Activated CD4-positive, alpha-beta T cell treated with anti-CD3 and anti-CD28 coated beads, Interleukin-2, amount 10 ng/mL, durations not matched to agents 7 days and 5 days (primary cell): ENCODE data around the gene DIAPH1. TPM values are rescaled to one million over a fixed set of nuclear protein-coding genes. Genes with fewer than 3 reads are reported as not detected.

ENCODE experiments used
- CTCF ChIA-PET: fragments of 350-600 bp; sonication (Branson Sonifier 250); formaldehyde crosslinking; loops from one replicate; lab custom pipeline; 2021; ENCODE audit warnings: antibody characterized with exemption; lab: Charles Lee
- POLR2A ChIA-PET: fragments of 350-600 bp; sonication (Branson Sonifier 250); formaldehyde crosslinking; loops from one replicate; lab custom pipeline; 2021; ENCODE audit warnings: antibody characterized with exemption; lab: Charles Lee
- DNase-seq: peaks from one replicate; pipeline ENCODE4 v3.0.0-alpha.2; 2020
- H3K27ac Mint-ChIP-seq: one replicate; pipeline ENCODE4 v1.8.0; 2021; ENCODE audit warnings: mild to moderate bottlenecking, moderate library complexity, mixed read lengths
- H3K27me3 Mint-ChIP-seq: one replicate; pipeline ENCODE4 v1.8.0; 2021; ENCODE audit warnings: mixed read lengths
- H3K36me3 Mint-ChIP-seq: one replicate; pipeline ENCODE4 v1.8.0; 2021; ENCODE audit warnings: low read depth, mixed read lengths
- H3K4me1 Mint-ChIP-seq: one replicate; pipeline ENCODE4 v1.8.0; 2021; ENCODE audit warnings: mixed read lengths
- H3K4me3 Mint-ChIP-seq: one replicate; pipeline ENCODE4 v1.8.0; 2021; ENCODE audit warnings: mild to moderate bottlenecking, moderate library complexity, mixed read lengths
- H3K9me3 Mint-ChIP-seq: one replicate; pipeline ENCODE4 v1.8.0; 2021; ENCODE audit warnings: mixed read lengths
- total RNA-seq, 2 experiments: library from RNA; stranded (reverse); gene quantifications; one replicate each; pipeline ENCODE4 v1.2.3, GENCODE V29; 2021

The DIAPH1 gene
- total RNA-seq, 2 experiments from 2014 or later, result 297 to 302 TPM

DNA sequence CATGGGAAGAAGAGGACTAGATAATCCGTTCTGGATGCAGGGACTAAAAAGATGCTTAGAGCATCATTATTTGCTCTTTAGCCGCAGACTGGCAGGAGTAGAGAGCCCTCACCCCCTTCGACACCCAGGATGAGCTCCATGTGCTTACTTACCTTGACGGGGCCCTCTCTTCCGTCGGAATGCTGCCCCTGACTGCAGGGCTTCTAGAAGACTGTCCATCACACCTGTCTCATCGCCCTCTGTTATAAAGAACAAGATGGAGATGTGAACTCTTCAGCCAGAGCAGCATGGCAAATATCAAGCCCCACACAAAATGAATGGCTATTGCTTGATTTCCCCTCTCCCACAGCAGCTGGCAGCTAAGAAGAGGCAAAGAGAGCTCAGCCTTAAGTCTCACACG is 94.8 kb downstream of the DIAPH1 start:
- Mint-ChIP-seq H3K27me3 (no peaks in the 10 kb centered on the region), H3K4me3 (no peak overlapping the region), H3K36me3 (peaks cover 91% of the 10 kb centered on the region), H3K27ac (no peak overlapping the region), H3K9me3 (no peaks in the 10 kb centered on the region), H3K4me1 (peaks cover 22% of the 10 kb centered on the region)
- POLR2A ChIA-PET, result no interaction called here
- CTCF ChIA-PET, result interaction anchor here (1.0 to 4.5 kb wide), 15 partner anchors 8 to 121 kb away, joined by 3 to 28 read pairs (median 4); partner anchors contain the start of genes PCDHGA10 and PCDHGA11
- no peak for DNase-seq

DNA sequence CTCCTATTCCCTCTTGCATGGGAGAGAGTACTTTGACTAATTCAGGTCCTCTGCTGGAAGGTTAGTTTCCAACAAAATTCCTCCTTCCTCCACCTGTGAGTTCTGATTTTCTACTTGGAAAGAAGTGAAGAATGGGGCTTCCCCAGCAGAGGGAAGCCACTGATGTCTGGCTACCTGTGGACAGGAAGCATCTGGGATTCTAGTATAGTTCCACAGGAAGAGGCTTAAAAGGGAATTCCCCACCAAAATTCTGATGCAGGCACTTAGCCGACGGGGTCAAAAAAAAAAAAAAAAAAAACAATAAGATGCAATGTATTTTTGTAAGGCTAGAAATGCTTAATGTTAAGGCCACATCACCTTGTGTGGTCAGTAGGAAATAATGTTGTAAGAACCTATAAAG is 96.5 kb downstream of the DIAPH1 start:
- POLR2A ChIA-PET, result interaction anchor here (0.6 kb wide), 1 partner anchor 102 kb away, joined by 5 read pairs; no protein-coding TSS in a partner anchor
- H3K4me1 Mint-ChIP-seq, result peaks cover 22% of the 10 kb centered on the region
- no peaks in the 10 kb centered on the region for H3K27me3 Mint-ChIP-seq
- no peak overlapping the region for H3K4me3 Mint-ChIP-seq
- H3K36me3 Mint-ChIP-seq, result peaks cover 88% of the 10 kb centered on the region
- no peaks in the 10 kb centered on the region for H3K9me3 Mint-ChIP-seq
- CTCF ChIA-PET, result interaction anchor here (1.2 to 4.5 kb wide), 7 partner anchors 9 to 194 kb away, joined by 4 to 28 read pairs (median 6); partner anchors contain the start of genes PCDHGA10 and PCDHGB7
- no peak overlapping the region for H3K27ac Mint-ChIP-seq
- no peak for DNase-seq

DNA sequence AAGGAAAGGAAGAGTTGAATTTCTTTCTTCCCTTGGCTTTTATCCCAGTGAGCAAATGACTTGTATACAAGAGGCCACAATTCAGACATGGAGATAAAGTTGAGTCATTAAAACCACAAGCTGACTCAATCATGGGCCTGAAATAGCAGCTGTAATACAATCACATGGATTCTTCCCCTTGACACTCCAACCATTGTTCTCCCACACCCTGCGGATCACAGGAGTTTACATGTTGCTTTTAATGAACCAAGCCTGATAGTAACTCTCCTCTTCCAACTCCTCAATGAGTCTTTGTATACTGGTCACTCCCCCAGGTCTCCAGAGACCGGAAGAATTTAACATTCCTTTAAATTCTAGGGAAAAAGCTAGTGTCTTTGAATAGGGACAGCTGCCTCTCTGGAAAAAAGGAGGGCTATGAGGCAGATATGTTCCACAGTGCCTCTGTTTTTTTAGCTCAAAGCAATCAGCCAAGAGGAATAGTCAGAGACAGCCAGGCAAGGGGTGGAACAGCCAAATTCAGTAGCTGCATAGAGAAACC is 97.5 kb downstream of the DIAPH1 start:
- Mint-ChIP-seq H3K27me3 (no peaks in the 10 kb centered on the region), H3K36me3 (peaks cover 90% of the 10 kb centered on the region), H3K27ac (no peak overlapping the region), H3K9me3 (no peaks in the 10 kb centered on the region), H3K4me3 (no peak overlapping the region), H3K4me1 (peaks cover 22% of the 10 kb centered on the region)
- no peak for DNase-seq
- ChIA-PET POLR2A (no interaction called here), CTCF (interaction anchor here (0.7 to 4.5 kb wide), 10 partner anchors 8 to 193 kb away, joined by 3 to 28 read pairs (median 6); partner anchors contain the start of genes PCDHGA1, PCDHGA10 and PCDHGB7)

DNA sequence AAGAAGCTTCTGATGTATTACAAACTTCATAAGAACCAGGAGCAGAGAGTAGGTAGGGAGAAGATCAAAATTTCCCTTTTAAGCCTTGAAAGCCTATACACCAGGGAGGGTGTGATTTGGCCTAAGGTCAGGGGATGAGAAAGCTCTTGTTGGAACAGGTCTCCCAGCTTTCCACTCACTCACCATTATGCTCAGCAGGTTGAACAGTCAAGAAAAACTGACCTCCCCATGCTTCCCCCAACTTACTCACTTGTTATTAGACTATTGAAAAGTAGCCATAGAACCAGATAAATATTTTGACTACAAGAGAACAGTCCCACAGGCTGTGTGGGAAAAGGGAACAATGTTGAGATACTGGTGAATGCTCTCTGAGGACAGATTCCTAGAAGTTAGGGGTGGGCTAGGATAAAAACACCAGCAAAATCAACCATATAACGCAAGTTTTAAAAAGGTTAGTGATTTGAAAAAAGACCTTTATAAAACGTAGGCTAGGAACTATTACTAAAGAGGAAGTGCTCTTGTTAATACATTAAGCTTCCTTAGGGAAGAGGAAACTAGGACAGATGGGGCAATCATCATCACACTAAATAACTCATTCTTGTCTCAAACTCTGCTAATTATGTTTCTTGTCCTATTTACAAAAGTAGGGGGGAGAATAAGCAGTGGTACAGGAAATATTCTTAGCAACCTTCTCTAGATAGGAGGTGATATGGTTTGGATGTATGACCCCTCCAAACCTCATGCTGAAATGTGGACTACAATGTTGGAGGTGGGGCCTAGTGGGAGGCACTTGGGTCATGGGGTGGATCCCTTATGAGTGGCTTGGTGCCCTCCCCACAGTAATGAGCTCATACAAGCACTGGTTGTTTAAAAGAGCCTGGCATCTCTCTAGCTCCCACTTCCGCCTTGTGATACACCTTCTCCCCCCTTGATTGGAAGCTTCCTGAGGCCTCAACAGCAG is 98.9 kb downstream of the DIAPH1 start:
- Mint-ChIP-seq H3K4me1 (peaks cover 27% of the 10 kb centered on the region), H3K36me3 (peaks cover 86% of the 10 kb centered on the region), H3K27ac (no peak overlapping the region), H3K27me3 (no peaks in the 10 kb centered on the region), H3K9me3 (no peaks in the 10 kb centered on the region), H3K4me3 (no peak overlapping the region)
- POLR2A ChIA-PET, result no interaction called here
- DNase-seq, result no peak
- CTCF ChIA-PET, result interaction anchor here (1.2 to 4.5 kb wide), 5 partner anchors 7 to 190 kb away, joined by 3 to 28 read pairs (median 6); partner anchors contain the start of genes PCDHGA1 and PCDHGA12

DNA sequence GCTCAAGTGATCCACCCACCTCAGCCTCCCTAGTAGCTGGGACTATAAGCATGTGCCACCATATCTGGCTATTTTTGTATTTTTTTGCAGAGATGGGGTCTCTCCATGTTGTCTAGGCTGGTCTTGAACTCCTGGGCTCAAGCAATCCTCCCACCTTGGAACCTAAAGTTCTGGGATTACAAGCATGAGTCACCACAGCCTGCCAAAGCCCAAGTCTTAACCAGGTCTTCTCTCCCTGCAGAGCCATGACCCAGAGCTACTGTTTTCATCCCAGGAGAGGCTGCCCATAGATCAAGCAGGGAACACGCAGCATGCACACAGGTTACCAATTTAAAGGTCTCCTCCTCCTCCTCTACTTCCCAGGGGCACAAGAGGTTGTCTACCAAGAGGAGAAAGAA is 100.2 kb downstream of the DIAPH1 start:
- Mint-ChIP-seq H3K27ac (no peak overlapping the region), H3K27me3 (no peaks in the 10 kb centered on the region), H3K9me3 (no peaks in the 10 kb centered on the region), H3K4me3 (no peak overlapping the region), H3K4me1 (peaks cover 31% of the 10 kb centered on the region), H3K36me3 (peaks cover 76% of the 10 kb centered on the region)
- DNase-seq, result no peak
- CTCF ChIA-PET, result interaction anchor here (0.6 to 1.1 kb wide), 3 partner anchors 15 to 577 kb away, joined by 3 to 4 read pairs (median 3); no protein-coding TSS in a partner anchor
- POLR2A ChIA-PET, result no interaction called here

DNA sequence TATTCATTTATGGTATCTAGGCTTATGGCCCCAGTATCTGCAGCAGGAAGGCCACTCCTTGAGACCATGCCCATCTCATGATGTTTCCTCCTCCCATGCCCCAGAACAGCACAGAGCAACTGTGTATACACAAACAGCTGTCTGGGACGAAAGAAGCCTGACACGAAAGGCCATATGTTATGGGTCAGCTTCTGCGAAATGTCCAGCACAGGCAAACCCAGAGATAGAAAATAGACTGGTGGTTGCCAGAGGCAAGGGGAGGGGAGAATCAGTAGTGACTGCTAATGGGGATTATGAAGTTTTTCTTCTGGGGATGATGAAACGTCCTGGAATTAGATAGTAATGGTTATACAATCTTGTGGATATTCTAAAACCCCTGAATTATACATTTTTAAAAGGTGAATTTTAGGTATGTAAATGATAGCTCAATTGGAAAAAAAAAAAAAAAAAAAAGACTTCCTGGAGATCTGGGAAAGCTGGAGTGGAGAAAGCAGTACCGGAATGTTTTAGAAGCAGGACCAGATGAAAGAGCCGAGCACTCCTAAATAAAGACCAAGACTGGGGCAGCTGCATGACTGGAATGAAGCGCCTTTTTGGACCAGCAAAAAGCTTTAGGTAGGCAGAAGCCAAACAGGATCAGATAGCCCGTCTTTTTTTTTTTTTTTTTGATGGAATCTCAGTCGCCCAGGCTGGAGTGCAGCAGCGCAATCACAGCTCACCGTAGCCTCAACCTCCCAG is 100.8 kb downstream of the DIAPH1 start:
- Mint-ChIP-seq H3K4me3 (no peak overlapping the region), H3K27me3 (no peaks in the 10 kb centered on the region), H3K9me3 (no peaks in the 10 kb centered on the region), H3K4me1 (peaks cover 32% of the 10 kb centered on the region), H3K36me3 (peaks cover 74% of the 10 kb centered on the region), H3K27ac (no peak overlapping the region)
- POLR2A ChIA-PET, result no interaction called here
- no peak for DNase-seq
- CTCF ChIA-PET, result interaction anchor here (0.6 to 1.1 kb wide), 6 partner anchors 11 to 919 kb away, joined by 3 to 4 read pairs (median 3); no protein-coding TSS in a partner anchor

DNA sequence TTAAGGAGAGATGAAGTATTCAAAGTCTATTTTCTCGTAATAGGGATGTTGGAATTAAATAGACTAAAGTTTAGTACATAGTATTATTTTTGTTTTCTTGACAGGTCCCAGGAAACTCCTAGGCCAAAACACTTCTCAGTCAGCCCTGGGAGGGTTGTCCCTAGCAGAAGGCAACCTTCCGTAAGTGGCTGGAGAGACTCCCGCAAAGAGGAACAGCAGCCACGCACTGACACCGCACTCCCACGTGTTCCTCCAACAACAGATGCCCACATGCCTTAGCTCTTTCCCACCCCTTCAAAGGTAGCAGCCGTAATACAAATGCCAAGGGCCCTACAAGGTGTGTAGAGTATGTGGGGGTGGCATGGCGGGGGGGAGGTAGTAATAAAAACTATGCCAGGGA is 101.5 kb downstream of the DIAPH1 start:
- Mint-ChIP-seq H3K27ac (no peak overlapping the region), H3K4me1 (peaks cover 32% of the 10 kb centered on the region), H3K4me3 (no peak overlapping the region), H3K27me3 (no peaks in the 10 kb centered on the region), H3K36me3 (peaks cover 69% of the 10 kb centered on the region), H3K9me3 (no peaks in the 10 kb centered on the region)
- no peak for DNase-seq
- ChIA-PET CTCF (interaction anchor here (0.6 to 1.2 kb wide), 3 partner anchors 10 to 168 kb away, joined by 3 read pairs; partner anchors contain the start of gene PCDHGA10), POLR2A (no interaction called here)

DNA sequence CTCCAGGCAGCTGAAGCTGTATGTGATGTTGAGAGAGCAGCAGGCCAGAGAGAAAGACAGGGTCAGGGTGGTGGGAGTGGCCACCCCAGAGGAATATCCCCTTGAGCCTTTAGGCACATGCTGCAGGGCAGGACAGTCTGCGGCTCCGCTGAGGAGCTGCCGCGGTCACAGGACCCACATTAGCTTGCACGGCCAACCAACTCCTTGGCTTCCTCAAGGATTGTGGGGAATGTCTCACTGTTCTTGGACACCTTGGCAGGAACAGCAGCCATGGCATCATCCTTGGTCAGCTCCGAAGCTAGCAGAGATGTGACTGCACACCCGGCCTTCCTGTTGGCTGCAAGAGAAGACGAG is 102.2 kb downstream of the DIAPH1 start:
- no peaks in the 10 kb centered on the region for H3K27me3 Mint-ChIP-seq
- H3K4me1 Mint-ChIP-seq, result peaks cover 31% of the 10 kb centered on the region
- ChIA-PET CTCF (interaction anchor here (0.8 to 1.2 kb wide), 3 partner anchors 20 to 103 kb away, joined by 3 read pairs; partner anchors contain the start of gene PCDHGA10), POLR2A (no interaction called here)
- H3K9me3 Mint-ChIP-seq, result no peaks in the 10 kb centered on the region
- peaks cover 65% of the 10 kb centered on the region for H3K36me3 Mint-ChIP-seq
- no peak overlapping the region for H3K27ac Mint-ChIP-seq
- DNase-seq, result no peak
- no peak overlapping the region for H3K4me3 Mint-ChIP-seq

DNA sequence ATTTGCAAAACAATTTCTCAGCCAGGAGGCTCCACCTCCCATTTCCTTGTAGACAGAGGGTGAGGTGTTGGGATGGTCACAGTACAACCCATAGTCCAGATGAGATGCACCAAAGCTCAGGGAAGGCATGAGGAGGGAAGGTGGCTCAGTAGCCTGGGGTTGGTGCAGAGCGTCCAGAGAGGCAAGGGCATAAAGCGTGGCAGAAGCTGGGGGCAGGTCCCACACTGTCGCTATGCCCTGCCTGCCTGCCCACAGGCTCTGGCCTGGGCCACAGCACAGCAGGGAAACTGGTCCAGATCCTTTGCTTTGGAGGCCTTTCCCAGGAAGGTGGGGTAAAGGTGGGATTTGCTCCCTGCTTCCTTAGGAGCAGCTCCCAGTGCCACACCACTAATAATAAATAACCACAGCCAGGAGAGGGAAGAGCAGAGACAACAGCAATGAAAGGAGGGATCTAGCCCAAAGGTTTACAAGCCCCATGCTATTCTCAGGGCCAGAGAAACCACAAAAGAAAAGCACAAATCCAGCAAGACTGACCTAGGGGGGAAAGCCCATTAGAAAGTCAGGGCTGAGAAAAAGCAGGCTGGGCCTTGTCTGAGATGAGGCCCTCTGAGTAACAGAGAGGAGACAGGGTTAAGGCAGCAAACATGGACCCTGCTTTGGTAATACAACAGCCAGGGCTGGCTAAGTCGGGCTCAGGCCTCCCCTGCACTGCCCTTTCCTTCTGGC is 102.7 kb downstream of the DIAPH1 start:
- no peak for DNase-seq
- ChIA-PET POLR2A (no interaction called here), CTCF (interaction anchor here (0.7 to 2.8 kb wide), 7 partner anchors 8 to 103 kb away, joined by 3 to 13 read pairs (median 3); partner anchors contain the start of genes DIAPH1 and PCDHGA10)
- no peaks in the 10 kb centered on the region for H3K27me3 Mint-ChIP-seq
- no peak overlapping the region for H3K4me3 Mint-ChIP-seq
- peaks cover 27% of the 10 kb centered on the region for H3K4me1 Mint-ChIP-seq
- H3K36me3 Mint-ChIP-seq, result peaks cover 61% of the 10 kb centered on the region
- no peaks in the 10 kb centered on the region for H3K9me3 Mint-ChIP-seq
- no peak overlapping the region for H3K27ac Mint-ChIP-seq

DNA sequence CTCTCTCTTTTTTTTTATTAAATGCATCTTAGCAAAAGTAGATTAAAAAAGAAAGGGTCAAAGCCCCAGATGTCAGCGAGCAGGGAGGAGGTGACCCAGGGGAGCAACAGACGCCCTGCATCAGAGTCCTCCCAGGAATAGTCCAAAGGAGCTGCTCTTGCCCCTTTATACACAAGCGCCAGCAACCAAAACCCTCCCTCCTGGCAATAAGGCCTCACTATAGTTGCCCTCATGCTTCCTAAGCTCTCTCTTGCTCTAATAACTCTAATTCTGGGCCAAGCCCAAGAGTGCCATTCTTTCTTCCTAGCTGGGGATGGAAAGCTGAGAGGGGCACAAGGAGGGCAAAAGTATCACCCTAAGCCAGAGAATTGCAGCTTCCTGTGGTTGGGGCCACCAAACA is 103.7 kb downstream of the DIAPH1 start:
- H3K4me3 Mint-ChIP-seq, result no peak overlapping the region
- no peaks in the 10 kb centered on the region for H3K9me3 Mint-ChIP-seq
- ChIA-PET CTCF (interaction anchor here (0.7 to 3.2 kb wide), 6 partner anchors 52 to 104 kb away, joined by 3 to 14 read pairs (median 4); partner anchors contain the start of genes DIAPH1, PCDHGA10, PCDHGA11 and PCDHGA12), POLR2A (interaction anchor here (0.7 kb wide), 1 partner anchor 8 kb away, joined by 8 read pairs; no protein-coding TSS in a partner anchor)
- no peaks in the 10 kb centered on the region for H3K27me3 Mint-ChIP-seq
- H3K36me3 Mint-ChIP-seq, result peaks cover 52% of the 10 kb centered on the region
- peaks cover 27% of the 10 kb centered on the region for H3K4me1 Mint-ChIP-seq
- no peak for DNase-seq
- no peak overlapping the region for H3K27ac Mint-ChIP-seq

DNA sequence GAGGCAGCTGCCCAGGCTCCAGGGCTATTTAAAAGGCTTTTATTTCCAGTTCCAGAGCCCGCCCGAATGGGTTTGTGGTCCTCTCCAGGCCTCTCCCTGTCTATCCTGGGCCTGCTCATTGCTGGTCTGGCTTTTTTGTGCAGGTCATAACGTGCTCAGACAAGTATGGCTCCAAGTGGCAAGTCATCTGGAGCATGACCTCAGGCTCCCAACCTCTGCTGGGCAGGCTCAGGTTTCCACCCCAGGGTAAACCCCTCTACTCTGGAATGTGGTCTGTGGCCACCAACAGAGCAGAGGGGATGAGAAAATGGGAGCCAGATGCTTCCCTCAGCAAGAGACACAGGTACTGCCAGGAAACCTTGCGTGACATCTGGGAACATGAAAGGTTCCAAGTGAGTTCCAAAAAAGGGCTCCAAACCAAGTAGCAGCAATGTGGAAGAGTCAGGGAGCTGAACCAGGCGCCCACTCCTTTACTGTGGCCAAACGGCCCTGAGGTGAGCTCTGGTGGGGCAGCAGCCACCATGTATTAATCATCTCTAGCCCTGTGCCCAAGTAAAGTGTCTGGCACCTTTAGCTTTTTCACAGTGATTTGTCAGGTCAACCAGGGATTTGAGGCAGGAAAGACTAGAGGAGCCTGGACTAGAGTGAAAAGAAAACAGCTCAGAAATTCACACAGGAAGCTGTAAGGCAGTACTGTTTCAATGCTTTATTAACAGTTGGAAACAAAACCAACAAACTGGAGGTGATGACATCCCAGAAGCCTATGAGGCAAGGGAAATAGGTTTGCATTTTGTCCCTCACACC is 104.3 kb downstream of the DIAPH1 start:
- H3K9me3 Mint-ChIP-seq, result no peaks in the 10 kb centered on the region
- H3K27ac Mint-ChIP-seq, result no peak overlapping the region
- ChIA-PET POLR2A (interaction anchor here (0.6 to 0.7 kb wide), 2 partner anchors 8 to 196 kb away, joined by 4 to 8 read pairs; no protein-coding TSS in a partner anchor), CTCF (interaction anchor here (1.1 to 3.2 kb wide), 11 partner anchors 8 to 190 kb away, joined by 3 to 28 read pairs (median 5); partner anchors contain the start of genes PCDHGA10, PCDHGA11, PCDHGA12 and PCDHGB3)
- H3K4me3 Mint-ChIP-seq, result no peak overlapping the region
- H3K36me3 Mint-ChIP-seq, result peaks cover 46% of the 10 kb centered on the region
- H3K27me3 Mint-ChIP-seq, result no peaks in the 10 kb centered on the region
- peaks cover 27% of the 10 kb centered on the region for H3K4me1 Mint-ChIP-seq
- no peak for DNase-seq
